Neural crest cell (in vitro differentiated cells): Measurements from ENCODE around the gene PVR. TPM values are rescaled to one million over a fixed set of nuclear protein-coding genes. Genes with fewer than 3 reads are reported as not detected.

ENCODE experiments used
- DNase-seq: peaks from one replicate; pipeline ENCODE4 v3.0.0; 2021; ENCODE audit warnings: low read depth, mixed read lengths, low spot score
- H3K27ac Mint-ChIP-seq: one replicate; pipeline ENCODE4 v1.8.0; 2021; ENCODE audit warnings: mild to moderate bottlenecking, mixed read lengths; ENCODE audit not compliant: unreplicated experiment
- H3K27me3 Mint-ChIP-seq: 2 replicates; pipeline ENCODE4 v1.8.0; 2021; ENCODE audit warnings: low read depth, mild to moderate bottlenecking, mixed read lengths
- H3K36me3 Mint-ChIP-seq: 2 replicates; pipeline ENCODE4 v1.8.0; 2021; ENCODE audit warnings: low read depth, mild to moderate bottlenecking, mixed read lengths
- H3K4me1 Mint-ChIP-seq: 2 replicates; pipeline ENCODE4 v1.8.0; 2021; ENCODE audit warnings: mixed read lengths
- H3K4me3 Mint-ChIP-seq: one replicate; pipeline ENCODE4 v1.8.0; 2021; ENCODE audit warnings: mild to moderate bottlenecking, mixed read lengths
- H3K9me3 Mint-ChIP-seq: 2 replicates; pipeline ENCODE4 v1.8.0; 2021; ENCODE audit warnings: mixed read lengths
- total RNA-seq: library from RNA; stranded (reverse); gene quantifications from 2 replicates; pipeline ENCODE4 v1.2.1, GENCODE V29; 2021
- TF ChIP-seq, protein P1 (sequence below): fragments of 200-600 bp; sonication (generic); conservative IDR thresholded peaks from 2 replicates; pipeline ENCODE4 v1.5.0; 2021; ENCODE audit warnings: antibody characterized with exemption, mild to moderate bottlenecking

Gene PVR
- total RNA-seq, 1 donor from 2014 or later = 20.4 TPM

- TF ChIP-seq, protein P1, sequence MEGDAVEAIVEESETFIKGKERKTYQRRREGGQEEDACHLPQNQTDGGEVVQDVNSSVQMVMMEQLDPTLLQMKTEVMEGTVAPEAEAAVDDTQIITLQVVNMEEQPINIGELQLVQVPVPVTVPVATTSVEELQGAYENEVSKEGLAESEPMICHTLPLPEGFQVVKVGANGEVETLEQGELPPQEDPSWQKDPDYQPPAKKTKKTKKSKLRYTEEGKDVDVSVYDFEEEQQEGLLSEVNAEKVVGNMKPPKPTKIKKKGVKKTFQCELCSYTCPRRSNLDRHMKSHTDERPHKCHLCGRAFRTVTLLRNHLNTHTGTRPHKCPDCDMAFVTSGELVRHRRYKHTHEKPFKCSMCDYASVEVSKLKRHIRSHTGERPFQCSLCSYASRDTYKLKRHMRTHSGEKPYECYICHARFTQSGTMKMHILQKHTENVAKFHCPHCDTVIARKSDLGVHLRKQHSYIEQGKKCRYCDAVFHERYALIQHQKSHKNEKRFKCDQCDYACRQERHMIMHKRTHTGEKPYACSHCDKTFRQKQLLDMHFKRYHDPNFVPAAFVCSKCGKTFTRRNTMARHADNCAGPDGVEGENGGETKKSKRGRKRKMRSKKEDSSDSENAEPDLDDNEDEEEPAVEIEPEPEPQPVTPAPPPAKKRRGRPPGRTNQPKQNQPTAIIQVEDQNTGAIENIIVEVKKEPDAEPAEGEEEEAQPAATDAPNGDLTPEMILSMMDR = no peak
- no peaks in the 10 kb centered on the region for H3K9me3 Mint-ChIP-seq
- H3K4me1 Mint-ChIP-seq = no peaks in the 10 kb centered on the region
- H3K27ac Mint-ChIP-seq = no peak overlapping the region
- no peak overlapping the region for H3K4me3 Mint-ChIP-seq
- no peaks in the 10 kb centered on the region for H3K36me3 Mint-ChIP-seq
- DNase-seq = no peak
- H3K27me3 Mint-ChIP-seq = peaks cover 4% of the 10 kb centered on the region
Measured at GRCh38 chr19:44692379-44692721, 48.6 kb downstream of the PVR start.

DNA sequence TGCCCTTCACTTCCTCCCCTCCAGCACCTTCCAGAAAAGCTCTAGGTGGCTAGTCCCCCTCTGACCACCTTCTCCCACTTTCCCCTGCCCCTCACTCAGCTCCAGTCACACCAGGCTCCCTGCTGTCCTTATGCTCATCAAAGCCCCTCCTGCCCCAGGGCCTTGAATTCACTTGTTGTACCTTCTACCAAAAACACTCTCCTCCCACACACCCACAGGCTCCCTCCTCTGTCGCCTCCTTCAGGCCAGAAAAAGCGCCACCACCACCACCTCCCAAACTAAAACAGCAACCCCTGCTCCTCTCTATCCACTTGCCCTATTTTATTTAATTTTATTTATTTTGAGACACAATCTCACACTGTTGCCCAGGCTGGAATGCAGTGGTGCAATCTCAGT is 50.5 kb downstream of the PVR start:
- TF ChIP-seq, protein P1 = peak; percentile 31
- Mint-ChIP-seq H3K4me3 (no peak overlapping the region), H3K27me3 (peaks cover 4% of the 10 kb centered on the region), H3K27ac (no peak overlapping the region), H3K36me3 (no peaks in the 10 kb centered on the region), H3K9me3 (no peaks in the 10 kb centered on the region), H3K4me1 (no peaks in the 10 kb centered on the region)
- no peak for DNase-seq

DNA sequence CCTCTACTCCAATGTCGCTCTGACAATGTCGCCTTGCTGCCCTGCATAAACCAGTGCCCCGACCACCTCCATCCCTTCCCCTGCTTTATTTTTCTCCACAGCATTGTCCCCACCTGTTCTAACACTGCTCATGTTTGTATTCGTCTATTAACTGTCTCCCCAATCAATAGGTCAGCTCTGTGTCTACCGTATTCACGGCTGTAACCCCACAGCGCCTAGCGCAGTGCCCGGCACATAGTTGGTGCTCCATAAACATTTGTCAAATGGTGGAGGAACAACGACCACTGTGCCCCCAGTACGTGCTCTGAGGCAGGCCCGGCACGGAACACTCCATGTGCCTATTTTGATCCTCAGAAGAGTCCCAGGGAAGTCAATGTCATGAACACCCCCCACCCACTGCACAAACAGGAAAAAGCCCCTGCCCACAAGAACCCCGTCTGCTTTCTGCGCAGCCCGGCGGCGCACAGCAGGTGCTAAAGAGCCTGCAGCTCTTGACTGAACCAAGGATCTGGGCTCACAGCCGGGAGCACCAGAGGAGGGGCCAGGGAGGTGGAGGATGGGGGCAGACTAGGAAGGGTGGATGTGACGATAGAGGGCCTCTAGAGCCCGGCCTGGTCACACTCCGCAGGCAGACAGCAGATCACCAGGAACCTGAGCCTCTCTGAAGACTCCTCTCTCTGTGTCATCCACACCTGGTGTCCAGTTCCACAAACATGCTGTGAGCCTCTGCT is 53.4 kb downstream of the PVR start:
- Mint-ChIP-seq H3K4me1 (no peaks in the 10 kb centered on the region), H3K27me3 (peaks cover 4% of the 10 kb centered on the region), H3K27ac (no peak overlapping the region), H3K4me3 (no peak overlapping the region), H3K9me3 (no peaks in the 10 kb centered on the region), H3K36me3 (no peaks in the 10 kb centered on the region)
- DNase-seq = no peak
- TF ChIP-seq, protein P1 = no peak

GRCh38 chr19:44697670-44698034 is 53.9 kb downstream of the PVR start:
- Mint-ChIP-seq H3K27ac (peak overlapping the region; percentile 6), H3K27me3 (peaks cover 4% of the 10 kb centered on the region), H3K4me1 (no peaks in the 10 kb centered on the region), H3K36me3 (no peaks in the 10 kb centered on the region), H3K9me3 (no peaks in the 10 kb centered on the region), H3K4me3 (no peak overlapping the region)
- no peak for DNase-seq
- TF ChIP-seq, protein P1 = no peak

DNA sequence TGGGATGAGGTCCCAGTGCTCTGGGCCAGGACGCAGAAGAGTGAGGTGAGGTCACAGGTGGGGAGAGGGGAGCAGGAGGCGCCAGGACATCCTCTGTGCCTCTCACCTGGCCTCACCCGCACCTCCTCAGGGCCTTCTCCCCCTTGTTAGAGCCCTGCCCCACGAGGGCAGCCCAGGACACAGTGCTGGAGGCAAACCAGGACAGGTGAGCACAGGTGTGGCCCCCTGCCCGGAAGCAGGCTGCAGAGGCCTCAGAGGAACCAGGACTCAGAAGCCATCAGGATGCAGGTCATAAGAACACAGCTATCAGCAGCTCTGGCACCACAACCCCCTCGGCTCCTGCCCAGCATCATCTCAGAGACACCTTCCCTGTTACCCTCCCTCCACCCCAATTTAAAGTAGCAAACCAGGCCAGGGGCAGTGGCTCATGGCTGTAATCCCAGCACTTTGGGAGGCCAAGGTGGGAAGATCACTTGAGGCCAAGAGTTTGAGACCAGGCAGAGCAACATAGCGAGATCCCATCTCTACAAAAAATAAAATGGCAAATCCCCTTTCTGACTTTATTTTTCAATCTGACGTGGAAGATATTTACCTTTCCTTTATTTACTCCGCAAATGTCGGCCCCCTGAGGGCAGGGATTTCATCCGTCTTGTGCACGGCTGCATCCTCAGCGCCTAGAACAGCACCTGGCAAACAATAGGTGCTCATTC is 54.9 kb downstream of the PVR start, which contains the start of gene CEACAM16:
Gene CEACAM16, plus strand, starts transcription at position 660 of the 710 bp plus-strand sequence. CDS start 2,306 bp downstream, outside the sequence.
- H3K27ac Mint-ChIP-seq = no peak within 1 kb of the TSS
- no peaks in the 10 kb centered on the region for H3K36me3 Mint-ChIP-seq
- H3K9me3 Mint-ChIP-seq = no peaks in the 10 kb centered on the region
- no peak within 1 kb of the TSS for H3K4me3 Mint-ChIP-seq
- TF ChIP-seq, protein P1 = no peak
- no peak for DNase-seq
- no peaks in the 10 kb centered on the region for H3K4me1 Mint-ChIP-seq
- peaks cover 4% of the 10 kb centered on the region for H3K27me3 Mint-ChIP-seq
